ENCODE results near the gene ZNF350.
A peak's percentile ranks its signal among the peaks of the same experiment; 100 is the strongest.
"Not testable (repeated sequence)": the region's sequence is repeated elsewhere in the genome, so short reads cannot be mapped to it uniquely, and the experiment has no call there.

Gene ZNF350

GRCh38 chr19:51986309-51987291, at the start of gene ZNF350:
TSS of gene ZNF350 (minus strand) at chr19:51986840. CDS start at chr19:51974360, 12,480 bp downstream.
- TF ChIP-seq CTCF (IDR thresholded peaks at IDR 0.05; ENCODE audit: low read depth, low read length) = no peak
- H3K4me3 ChIP-seq (ENCODE audit: low read depth, low read length) = peak within 1 kb of the TSS; percentile 80
- peak; percentile 98 for DNase-seq (ENCODE audit: low read depth, low spot score)
- in situ Hi-C loops (cut with HindIII; ENCODE audit: low sequenced_read_pairs) = no loop called here

- no peak overlapping the region for H3K4me3 ChIP-seq (ENCODE audit: low read depth, low read length)
- DNase-seq (ENCODE audit: low read depth, low spot score) = peak; percentile 17
- TF ChIP-seq CTCF (IDR thresholded peaks at IDR 0.05; ENCODE audit: low read depth, low read length) = no peak
- in situ Hi-C loops (cut with HindIII; ENCODE audit: low sequenced_read_pairs) = no loop called here
Measured at GRCh38 chr19:52034051-52034728, 47.5 kb upstream of the ZNF350 start.

- no peak for TF ChIP-seq CTCF (IDR thresholded peaks at IDR 0.05; ENCODE audit: low read depth, low read length)
- peak overlapping the region; percentile 90 for H3K4me3 ChIP-seq (ENCODE audit: low read depth, low read length)
- in situ Hi-C loops (cut with HindIII; ENCODE audit: low sequenced_read_pairs) = no loop called here
- DNase-seq (ENCODE audit: low read depth, low spot score) = no peak
Measured at GRCh38 chr19:52028780-52029123, 42.1 kb upstream of the ZNF350 start.

- peak within 1 kb of the TSS; percentile 90 for H3K4me3 ChIP-seq (ENCODE audit: low read depth, low read length)
- in situ Hi-C loops (cut with HindIII; ENCODE audit: low sequenced_read_pairs) = no loop called here
- TF ChIP-seq CTCF (IDR thresholded peaks at IDR 0.05; ENCODE audit: low read depth, low read length) = no peak
- DNase-seq (ENCODE audit: low read depth, low spot score) = peak; percentile 91
Measured at GRCh38 chr19:52028027-52028779, 41.6 kb upstream of the ZNF350 start, which contains the start of gene ZNF614. TSS of gene ZNF614 (minus strand) at chr19:52028379. CDS start at chr19:52025745, 2,634 bp downstream.

GRCh38 chr19:52026255-52026990, 39.8 kb upstream of the ZNF350 start:
- H3K4me3 ChIP-seq (ENCODE audit: low read depth, low read length); in situ Hi-C loops (cut with HindIII; ENCODE audit: low sequenced_read_pairs); DNase-seq (ENCODE audit: low read depth, low spot score): not testable (repeated sequence)

- in situ Hi-C loops (cut with HindIII; ENCODE audit: low sequenced_read_pairs); H3K4me3 ChIP-seq (ENCODE audit: low read depth, low read length); DNase-seq (ENCODE audit: low read depth, low spot score): not testable (repeated sequence)
Measured at GRCh38 chr19:52024478-52024877, 37.8 kb upstream of the ZNF350 start.

GRCh38 chr19:52022193-52022592, 35.6 kb upstream of the ZNF350 start:
- no peak for DNase-seq (ENCODE audit: low read depth, low spot score)
- no peak for TF ChIP-seq CTCF (IDR thresholded peaks at IDR 0.05; ENCODE audit: low read depth, low read length)
- in situ Hi-C loops (cut with HindIII; ENCODE audit: low sequenced_read_pairs) = no loop called here
- H3K4me3 ChIP-seq (ENCODE audit: low read depth, low read length) = no peak overlapping the region
